ENCODE data around the gene ZSWIM2.

GRCh38 chr2:186841940-186842339 lies 7.0 kb downstream of the ZSWIM2 start:
- TF ChIP-seq POLR2A (IDR thresholded peaks at IDR 0.05): no peak
- TF ChIP-seq CTCF (IDR thresholded peaks at IDR 0.05): no peak
- no peak for TF ChIP-seq EP300 (IDR thresholded peaks at IDR 0.05)
